ENCODE measurements around the gene PTH1R.

PTH1R gene

DNA sequence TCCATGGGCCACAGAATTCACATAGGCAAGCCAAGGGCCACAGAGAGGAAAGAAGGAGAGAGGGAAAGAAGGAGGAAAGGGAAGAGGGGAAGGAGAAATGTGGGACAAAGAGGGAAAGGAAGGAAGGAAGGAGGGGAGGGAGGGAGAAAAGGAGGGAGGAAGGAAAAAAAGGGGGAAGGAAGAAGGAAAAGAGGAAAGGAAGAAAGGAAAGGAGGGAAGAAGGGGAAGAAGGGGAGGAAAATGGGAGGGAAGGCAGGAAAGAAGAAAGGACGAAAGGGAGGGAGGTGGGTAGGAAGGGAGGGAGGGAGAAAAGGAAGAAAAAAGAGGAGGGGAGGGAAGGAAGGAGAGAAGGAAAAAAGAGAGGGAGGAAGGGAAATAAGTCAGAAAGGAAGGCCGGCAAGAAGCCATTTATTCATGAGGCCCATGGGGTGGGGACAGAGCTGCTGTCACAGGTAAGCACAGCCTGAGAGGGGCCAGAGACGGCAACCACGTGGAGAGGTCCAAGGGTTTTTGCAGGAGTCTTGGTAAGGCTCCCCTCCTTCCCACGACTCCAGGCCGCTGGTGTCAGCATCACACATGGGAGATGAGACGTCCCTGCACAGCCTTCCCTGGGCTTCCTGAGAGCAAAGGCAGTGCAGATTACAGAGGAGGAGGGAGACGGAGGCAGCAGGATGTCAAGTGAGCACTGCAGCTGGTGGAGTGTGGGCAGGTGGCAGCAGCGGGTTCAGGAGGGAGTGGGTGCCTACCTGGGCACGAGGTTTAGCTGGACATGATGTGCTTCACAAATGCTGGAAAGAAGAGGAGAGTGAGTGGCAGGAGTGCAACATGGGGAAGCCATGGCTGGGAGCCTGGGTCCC lies 19.8 kb upstream of the PTH1R start:
- H3K4me1 ChIP-seq (ENCODE audit: insufficient read depth, low read length): no peaks in the 10 kb centered on the region
- H3K4me3 ChIP-seq (ENCODE audit: low read depth in 1 of 2, low read length in 2 of 2): no peak overlapping the region
- no peaks in the 10 kb centered on the region for H3K36me3 ChIP-seq (ENCODE audit: insufficient read depth, low read length)
- H3K9ac ChIP-seq (ENCODE audit: low read depth, low read length): no peak overlapping the region
- ATAC-seq (ENCODE audit: insufficient read depth, low read depth) (no peak), DNase-seq (no peak)
- no peaks in the 10 kb centered on the region for H4K20me1 ChIP-seq (ENCODE audit: insufficient read depth, low read length)
- no peak for TF ChIP-seq EZH2 (IDR thresholded peaks at IDR 0.05; ENCODE audit: borderline replicate concordance, low read depth, low read length, severe bottlenecking)
- TF ChIP-seq, protein P1, sequence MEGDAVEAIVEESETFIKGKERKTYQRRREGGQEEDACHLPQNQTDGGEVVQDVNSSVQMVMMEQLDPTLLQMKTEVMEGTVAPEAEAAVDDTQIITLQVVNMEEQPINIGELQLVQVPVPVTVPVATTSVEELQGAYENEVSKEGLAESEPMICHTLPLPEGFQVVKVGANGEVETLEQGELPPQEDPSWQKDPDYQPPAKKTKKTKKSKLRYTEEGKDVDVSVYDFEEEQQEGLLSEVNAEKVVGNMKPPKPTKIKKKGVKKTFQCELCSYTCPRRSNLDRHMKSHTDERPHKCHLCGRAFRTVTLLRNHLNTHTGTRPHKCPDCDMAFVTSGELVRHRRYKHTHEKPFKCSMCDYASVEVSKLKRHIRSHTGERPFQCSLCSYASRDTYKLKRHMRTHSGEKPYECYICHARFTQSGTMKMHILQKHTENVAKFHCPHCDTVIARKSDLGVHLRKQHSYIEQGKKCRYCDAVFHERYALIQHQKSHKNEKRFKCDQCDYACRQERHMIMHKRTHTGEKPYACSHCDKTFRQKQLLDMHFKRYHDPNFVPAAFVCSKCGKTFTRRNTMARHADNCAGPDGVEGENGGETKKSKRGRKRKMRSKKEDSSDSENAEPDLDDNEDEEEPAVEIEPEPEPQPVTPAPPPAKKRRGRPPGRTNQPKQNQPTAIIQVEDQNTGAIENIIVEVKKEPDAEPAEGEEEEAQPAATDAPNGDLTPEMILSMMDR (IDR thresholded peaks at IDR 0.05; ENCODE audit: borderline replicate concordance, extremely low read depth, low read length, poor library complexity, severe bottlenecking): no peak
- no peaks in the 10 kb centered on the region for H3K79me2 ChIP-seq (ENCODE audit: insufficient read depth, low read length)
- H2AFZ ChIP-seq (ENCODE audit: low read depth, low read length): no peak overlapping the region
- no peaks in the 10 kb centered on the region for H3K27me3 ChIP-seq (ENCODE audit: insufficient read depth, low read length, poor library complexity)
- H3K9me3 ChIP-seq (ENCODE audit: insufficient read depth, low read length, severe bottlenecking): no peaks in the 10 kb centered on the region
- no peak overlapping the region for H3K27ac ChIP-seq (ENCODE audit: low read length)
- H3K4me2 ChIP-seq (ENCODE audit: insufficient read depth, low read length): no peak overlapping the region

DNA sequence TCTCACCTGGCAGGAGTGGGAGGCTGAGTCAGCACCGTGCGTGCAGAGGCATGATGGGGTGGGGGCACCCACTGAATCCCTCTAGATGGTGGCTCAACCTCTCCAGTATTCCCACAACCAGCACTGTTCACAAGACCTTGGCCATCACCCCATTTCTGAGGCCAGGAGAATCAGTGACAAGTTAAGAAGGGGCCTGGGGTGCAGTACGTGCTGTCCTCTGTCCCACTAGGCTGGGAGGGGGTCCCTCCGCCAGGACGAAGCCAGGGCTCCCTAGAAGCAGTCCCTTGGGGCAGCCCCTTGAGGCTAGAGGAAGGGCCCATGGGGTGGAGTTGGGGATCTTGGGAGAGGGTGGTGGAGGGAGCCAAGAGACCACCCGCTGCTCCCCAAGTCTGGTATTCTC lies 19.1 kb upstream of the PTH1R start:
- no peaks in the 10 kb centered on the region for H3K36me3 ChIP-seq (ENCODE audit: insufficient read depth, low read length)
- no peak for DNase-seq
- no peak overlapping the region for H3K4me3 ChIP-seq (ENCODE audit: low read depth in 1 of 2, low read length in 2 of 2)
- H4K20me1 ChIP-seq (ENCODE audit: insufficient read depth, low read length): no peaks in the 10 kb centered on the region
- H3K27ac ChIP-seq (ENCODE audit: low read length): no peak overlapping the region
- no peak overlapping the region for H3K4me2 ChIP-seq (ENCODE audit: insufficient read depth, low read length)
- TF ChIP-seq, protein P1 (IDR thresholded peaks at IDR 0.05; ENCODE audit: borderline replicate concordance, extremely low read depth, low read length, poor library complexity, severe bottlenecking): no peak
- TF ChIP-seq EZH2 (IDR thresholded peaks at IDR 0.05; ENCODE audit: borderline replicate concordance, low read depth, low read length, severe bottlenecking): no peak
- no peaks in the 10 kb centered on the region for H3K9me3 ChIP-seq (ENCODE audit: insufficient read depth, low read length, severe bottlenecking)
- no peak for ATAC-seq (ENCODE audit: insufficient read depth, low read depth)
- H3K79me2 ChIP-seq (ENCODE audit: insufficient read depth, low read length): no peaks in the 10 kb centered on the region
- no peaks in the 10 kb centered on the region for H3K4me1 ChIP-seq (ENCODE audit: insufficient read depth, low read length)
- no peak overlapping the region for H3K9ac ChIP-seq (ENCODE audit: low read depth, low read length)
- H2AFZ ChIP-seq (ENCODE audit: low read depth, low read length): no peak overlapping the region
- H3K27me3 ChIP-seq (ENCODE audit: insufficient read depth, low read length, poor library complexity): no peaks in the 10 kb centered on the region

DNA sequence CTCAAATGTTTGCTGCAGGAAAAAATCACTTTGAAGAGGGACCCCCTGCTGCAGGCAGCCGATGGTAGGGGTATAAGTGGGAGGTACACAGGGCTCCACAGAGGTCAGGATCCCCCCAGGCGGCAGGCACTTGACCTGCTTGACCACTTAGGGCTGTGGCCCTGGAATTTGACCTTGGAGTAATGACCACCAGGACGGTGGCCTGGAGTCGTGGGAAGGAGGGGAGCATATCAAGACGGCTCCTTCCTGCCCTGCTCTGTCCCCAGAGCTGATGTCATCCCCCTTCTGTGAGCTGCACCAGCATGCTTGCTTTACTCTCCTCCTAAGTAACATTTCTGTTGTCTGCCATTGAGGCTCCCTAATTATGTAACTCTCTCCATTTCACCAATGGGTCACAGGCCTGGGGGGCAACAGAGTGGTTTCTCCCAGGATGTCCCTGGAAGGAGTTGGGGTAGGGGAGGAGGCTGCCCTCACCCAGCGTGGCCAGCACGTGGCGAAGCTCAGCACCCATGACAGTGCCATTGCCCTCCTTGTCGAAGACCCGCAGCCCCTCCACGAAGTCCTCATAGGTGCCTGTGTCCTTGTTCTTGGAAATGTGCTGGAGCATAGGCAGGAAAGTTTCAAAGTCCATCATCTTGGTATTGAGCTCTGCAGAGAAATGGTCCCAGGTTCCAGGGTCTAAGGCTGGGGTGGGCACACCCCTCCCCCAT lies 18.4 kb upstream of the PTH1R start:
- H4K20me1 ChIP-seq (ENCODE audit: insufficient read depth, low read length): no peaks in the 10 kb centered on the region
- no peak overlapping the region for H3K9ac ChIP-seq (ENCODE audit: low read depth, low read length)
- H3K4me1 ChIP-seq (ENCODE audit: insufficient read depth, low read length): no peaks in the 10 kb centered on the region
- H3K79me2 ChIP-seq (ENCODE audit: insufficient read depth, low read length): no peaks in the 10 kb centered on the region
- H3K4me2 ChIP-seq (ENCODE audit: insufficient read depth, low read length): no peak overlapping the region
- no peak overlapping the region for H3K4me3 ChIP-seq (ENCODE audit: low read depth in 1 of 2, low read length in 2 of 2)
- no peak overlapping the region for H2AFZ ChIP-seq (ENCODE audit: low read depth, low read length)
- no peak overlapping the region for H3K27ac ChIP-seq (ENCODE audit: low read length)
- ATAC-seq (ENCODE audit: insufficient read depth, low read depth) (no peak), DNase-seq (no peak)
- H3K9me3 ChIP-seq (ENCODE audit: insufficient read depth, low read length, severe bottlenecking): no peaks in the 10 kb centered on the region
- H3K36me3 ChIP-seq (ENCODE audit: insufficient read depth, low read length): no peaks in the 10 kb centered on the region
- no peaks in the 10 kb centered on the region for H3K27me3 ChIP-seq (ENCODE audit: insufficient read depth, low read length, poor library complexity)
- TF ChIP-seq, protein P1 (IDR thresholded peaks at IDR 0.05; ENCODE audit: borderline replicate concordance, extremely low read depth, low read length, poor library complexity, severe bottlenecking): no peak
- TF ChIP-seq EZH2 (IDR thresholded peaks at IDR 0.05; ENCODE audit: borderline replicate concordance, low read depth, low read length, severe bottlenecking): no peak
